ENCODE measurements around the gene MED9. TPM values are rescaled to one million over a fixed set of nuclear protein-coding genes. Genes with fewer than 3 reads are reported as not detected.
"Not testable (repeated sequence)": the region's sequence is repeated elsewhere in the genome, so short reads cannot be mapped to it uniquely, and the experiment has no call there.

The MED9 gene
- total RNA-seq, 1 donor from 2014 or later: 11.1 TPM

GRCh38 chr17:17454700-17455099 is 22.1 kb upstream of the MED9 start:
- DNase-seq (ENCODE audit: extremely low read depth, low read depth, low spot score): not testable (repeated sequence)

DNA sequence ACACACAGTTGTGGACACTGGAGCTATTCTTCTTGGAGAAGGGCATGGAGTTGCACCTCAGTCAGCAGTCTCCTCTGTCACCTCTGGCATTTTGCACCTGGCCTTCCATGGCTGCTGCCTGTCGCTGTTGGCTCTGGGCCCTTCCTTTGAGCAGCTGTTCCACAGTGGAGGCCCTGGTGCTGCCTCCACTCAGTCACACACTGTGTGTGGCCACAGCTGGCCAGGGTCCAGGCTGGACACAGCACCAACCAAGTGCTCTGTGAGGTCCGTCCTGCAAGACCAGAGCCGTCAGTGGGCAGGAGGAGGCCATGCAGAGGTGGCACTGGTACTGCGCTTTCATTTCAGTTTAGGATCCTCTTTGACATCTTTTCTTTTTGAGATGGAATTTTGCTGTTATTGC is 21.6 kb upstream of the MED9 start:
- no peak for DNase-seq (ENCODE audit: extremely low read depth, low read depth, low spot score)

- no peak for DNase-seq (ENCODE audit: extremely low read depth, low read depth, low spot score)
Measured at GRCh38 chr17:17456251-17456650, 20.5 kb upstream of the MED9 start.

DNA sequence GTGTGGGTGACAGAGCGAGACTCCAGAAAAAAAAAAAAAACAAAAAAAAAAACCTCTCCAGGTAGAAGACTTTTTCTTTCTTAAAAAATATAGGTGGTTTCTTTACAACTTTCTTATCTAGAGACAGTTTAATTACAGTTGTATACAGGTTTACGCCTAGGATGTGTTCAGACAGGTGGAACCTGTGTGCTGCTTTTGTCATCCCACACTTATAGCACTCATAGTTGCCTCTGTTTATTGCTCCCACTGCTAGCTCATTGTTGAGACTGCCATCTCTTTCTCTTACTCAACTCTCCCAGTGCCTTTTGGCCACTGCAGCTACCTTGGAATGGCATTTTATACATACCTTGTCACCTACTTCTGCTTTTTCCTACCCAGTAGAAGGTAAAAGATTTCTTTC is 19.1 kb upstream of the MED9 start:
- no peak for DNase-seq (ENCODE audit: extremely low read depth, low read depth, low spot score)

GRCh38 chr17:17460038-17460437 is 16.8 kb upstream of the MED9 start:
- DNase-seq (ENCODE audit: extremely low read depth, low read depth, low spot score): no peak

GRCh38 chr17:17462048-17462824 is 14.6 kb upstream of the MED9 start:
- no peak for DNase-seq (ENCODE audit: extremely low read depth, low read depth, low spot score)

- no peak for DNase-seq (ENCODE audit: extremely low read depth, low read depth, low spot score)
Measured at GRCh38 chr17:17463821-17464220, 13.0 kb upstream of the MED9 start.

GRCh38 chr17:17465878-17466277 is 10.9 kb upstream of the MED9 start:
- not testable (repeated sequence) for DNase-seq (ENCODE audit: extremely low read depth, low read depth, low spot score)

- DNase-seq (ENCODE audit: extremely low read depth, low read depth, low spot score): no peak
Measured at GRCh38 chr17:17466511-17466910, 10.3 kb upstream of the MED9 start.

GRCh38 chr17:17467016-17467415 is 9.8 kb upstream of the MED9 start:
- no peak for DNase-seq (ENCODE audit: extremely low read depth, low read depth, low spot score)

DNA sequence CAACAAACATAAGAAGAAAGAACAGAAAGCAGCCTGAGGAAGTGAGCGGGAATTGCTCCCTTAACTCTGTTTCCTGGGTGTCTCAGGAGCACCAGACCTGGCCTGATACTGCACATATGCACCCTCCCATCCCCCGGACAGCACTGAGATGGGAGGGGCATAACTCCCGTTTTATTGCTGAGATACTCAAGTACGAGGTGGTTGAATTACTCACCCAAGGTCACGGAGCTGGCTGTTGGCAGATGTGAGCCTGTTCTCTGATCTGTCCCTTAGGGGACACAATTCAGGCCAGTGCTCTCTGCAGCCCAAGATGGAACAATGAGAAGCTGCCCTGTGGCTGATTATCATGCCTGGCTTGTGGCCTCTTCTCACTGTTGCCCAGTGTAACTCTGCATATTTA is 9.1 kb upstream of the MED9 start:
- DNase-seq (ENCODE audit: extremely low read depth, low read depth, low spot score): no peak

GRCh38 chr17:17468217-17469010 is 8.4 kb upstream of the MED9 start:
- no peak for DNase-seq (ENCODE audit: extremely low read depth, low read depth, low spot score)

DNA sequence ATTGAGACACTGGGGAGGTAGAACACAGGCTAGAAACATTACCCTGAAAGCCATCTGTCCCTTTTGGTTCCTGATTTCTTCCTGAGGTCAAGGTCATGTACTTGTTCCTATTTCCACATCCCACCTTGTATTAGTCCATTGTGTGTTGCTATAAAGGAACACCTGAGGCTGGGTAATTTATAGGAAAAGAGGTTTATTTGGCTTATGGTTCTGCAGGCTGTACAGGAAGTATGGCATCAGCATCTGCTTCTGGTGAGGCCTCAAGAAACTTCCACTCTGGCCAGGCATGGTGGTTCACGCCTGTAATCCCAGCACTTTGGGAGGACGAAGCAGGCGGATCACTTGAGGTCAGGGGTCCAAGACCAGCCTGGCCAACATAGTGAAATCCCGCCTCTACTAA is 7.4 kb upstream of the MED9 start:
- DNase-seq (ENCODE audit: extremely low read depth, low read depth, low spot score): no peak

DNA sequence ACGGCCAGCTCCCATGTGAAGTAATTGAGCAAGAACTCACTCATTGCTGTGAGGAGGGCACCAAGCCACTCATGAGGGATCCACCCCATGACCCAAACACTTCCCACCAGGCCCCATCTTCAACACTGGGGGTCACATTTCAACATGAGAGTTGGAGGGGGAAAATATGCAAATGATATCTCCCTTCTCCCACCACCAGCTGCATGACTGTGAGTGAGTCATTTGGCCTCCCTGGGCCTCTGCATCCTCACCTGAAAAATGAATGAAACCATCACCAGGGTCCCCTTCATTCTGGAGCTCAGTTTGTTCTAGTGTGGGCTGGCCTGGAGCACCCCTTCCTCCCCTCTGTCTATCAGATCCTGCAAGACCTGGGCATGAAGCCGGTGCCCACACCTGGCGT is 6.8 kb upstream of the MED9 start:
- DNase-seq (ENCODE audit: extremely low read depth, low read depth, low spot score): no peak

GRCh38 chr17:17472333-17472920 is 4.4 kb upstream of the MED9 start:
- no peak for DNase-seq (ENCODE audit: extremely low read depth, low read depth, low spot score)

- DNase-seq (ENCODE audit: extremely low read depth, low read depth, low spot score): no peak
Measured at GRCh38 chr17:17474341-17474740, 2.5 kb upstream of the MED9 start.

GRCh38 chr17:17479209-17479608 is 2.4 kb downstream of the MED9 start:
- DNase-seq (ENCODE audit: extremely low read depth, low read depth, low spot score): no peak

- DNase-seq (ENCODE audit: extremely low read depth, low read depth, low spot score): no peak
Measured at GRCh38 chr17:17480593-17481148, 3.9 kb downstream of the MED9 start.

- DNase-seq (ENCODE audit: extremely low read depth, low read depth, low spot score): no peak
Measured at GRCh38 chr17:17481860-17482259, 5.1 kb downstream of the MED9 start.

DNA sequence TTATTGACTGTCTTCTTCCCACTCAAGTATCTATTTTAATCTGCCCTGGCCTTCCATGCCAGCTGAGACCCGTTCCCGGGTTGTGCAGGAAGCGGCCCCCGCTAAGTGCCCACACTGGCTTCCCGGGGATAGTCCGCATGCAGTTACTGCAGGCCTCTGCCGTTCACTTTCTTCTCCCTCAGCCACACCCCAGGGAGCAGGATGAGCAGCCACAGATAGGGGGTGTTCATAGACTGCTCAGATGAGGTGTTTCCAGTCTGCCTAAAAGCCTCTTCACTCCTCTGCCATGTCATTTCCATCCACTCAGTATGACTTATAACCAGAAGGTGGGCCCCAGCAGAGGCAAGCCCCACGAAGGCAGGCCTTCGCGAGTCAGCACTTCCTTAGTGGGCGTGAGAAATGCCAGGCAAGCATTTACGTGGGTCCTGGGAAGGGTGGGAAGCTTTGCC is 7.7 kb downstream of the MED9 start:
- DNase-seq (ENCODE audit: extremely low read depth, low read depth, low spot score): no peak

DNA sequence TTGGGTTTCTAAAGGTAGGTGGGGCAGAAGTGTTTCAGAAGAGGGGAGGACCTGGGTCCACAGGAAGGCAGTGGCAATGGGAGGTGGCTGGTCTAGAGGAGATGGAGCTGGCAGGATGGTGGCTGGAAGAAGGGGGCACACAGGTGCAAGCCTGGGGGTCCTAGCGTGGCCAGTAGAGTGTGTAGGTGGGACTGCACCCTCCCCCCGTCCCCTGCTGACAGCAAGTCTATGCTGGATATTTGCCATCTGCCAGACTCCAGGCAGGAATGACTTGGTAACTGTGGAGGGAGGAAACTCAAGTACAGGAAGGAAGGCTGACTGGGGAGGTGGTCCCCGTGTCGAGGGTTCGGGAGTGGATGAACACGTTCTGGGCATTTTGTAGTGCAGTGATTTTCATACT is 8.6 kb downstream of the MED9 start:
- no peak for DNase-seq (ENCODE audit: extremely low read depth, low read depth, low spot score)

All from glomerular endothelial cell (primary cell).